GM21786 (cell line): ENCODE measurements around the gene HLA-DPB1.
"Not testable (repeated sequence)": the region's sequence is repeated elsewhere in the genome, so short reads cannot be mapped to it uniquely, and the experiment has no call there.

Experiments used
- ATAC-seq: cut with Tn5 transposase; IDR thresholded peaks from one replicate; pipeline ENCODE4 v1.9.1; 2021; ENCODE audit not compliant: unreplicated experiment

The HLA-DPB1 gene

DNA sequence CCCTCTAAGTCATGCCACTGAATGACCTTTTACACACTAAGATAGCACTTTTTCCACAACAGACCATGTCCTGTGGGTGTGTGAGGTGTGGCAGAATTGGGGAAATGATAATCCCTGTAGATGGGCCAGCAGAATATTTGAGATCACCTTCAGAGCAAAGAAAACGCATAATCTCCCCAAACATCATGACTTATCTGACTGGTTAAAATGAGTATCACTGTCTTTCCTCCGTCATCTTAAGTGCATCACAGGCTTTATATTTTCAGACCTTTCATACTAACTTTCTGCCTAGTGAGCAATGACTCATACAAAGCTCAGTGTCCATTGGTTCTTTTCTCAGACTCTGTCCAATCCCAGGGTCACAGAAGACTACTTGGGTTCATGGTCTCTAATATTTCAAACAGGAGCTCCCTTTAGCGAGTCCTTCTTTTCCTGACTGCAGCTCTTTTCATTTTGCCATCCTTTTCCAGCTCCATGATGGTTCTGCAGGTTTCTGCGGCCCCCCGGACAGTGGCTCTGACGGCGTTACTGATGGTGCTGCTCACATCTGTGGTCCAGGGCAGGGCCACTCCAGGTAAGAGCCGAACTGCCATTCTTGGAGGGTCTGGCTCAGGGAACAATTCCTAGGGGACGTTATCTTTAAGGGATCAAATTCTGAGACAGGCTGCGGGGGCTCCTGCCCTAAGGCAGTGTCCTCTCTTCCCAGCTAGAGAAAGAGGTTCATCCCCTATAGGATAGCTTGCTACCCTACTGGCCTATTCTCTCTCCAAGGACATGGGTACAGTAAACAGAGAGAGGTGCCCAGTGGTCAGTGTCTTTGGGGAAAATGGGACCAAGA is at the start of gene HLA-DPB1:
HLA-DPB1 (plus strand) TSS at position 423 of the 838 bp plus-strand sequence; CDS start at position 475, 52 bp downstream.
- peak; percentile 77 for ATAC-seq

DNA sequence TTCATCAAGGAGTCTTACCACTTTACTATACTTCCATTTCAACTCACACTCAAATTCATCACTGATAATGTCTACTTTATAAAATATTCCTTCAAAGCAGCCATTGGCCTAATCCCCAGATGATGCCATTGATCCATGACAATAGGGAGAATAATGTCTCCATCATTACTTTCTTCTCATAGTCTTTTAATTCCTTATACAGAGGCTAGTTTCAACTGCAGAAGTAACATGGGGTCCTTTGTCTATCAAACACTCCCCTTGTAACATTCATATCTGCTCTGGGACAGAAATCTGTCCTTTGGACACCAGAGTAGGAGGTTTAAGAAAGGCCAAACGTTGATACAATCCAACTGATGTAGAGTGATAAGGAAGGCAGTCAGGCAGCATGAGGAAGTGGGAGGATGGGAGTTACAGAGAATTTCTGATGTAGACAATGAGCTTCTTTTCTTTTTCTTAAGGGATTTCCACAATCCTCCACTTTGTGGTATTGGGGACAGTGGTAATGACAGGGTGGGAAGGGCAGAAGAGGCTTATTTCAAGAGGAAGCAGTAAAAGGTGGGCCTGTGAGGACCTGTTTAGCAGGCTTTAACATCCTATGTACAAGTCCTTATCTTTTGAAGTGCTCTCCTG is 47.5 kb upstream of the HLA-DPB1 start:
- ATAC-seq, result no peak

DNA sequence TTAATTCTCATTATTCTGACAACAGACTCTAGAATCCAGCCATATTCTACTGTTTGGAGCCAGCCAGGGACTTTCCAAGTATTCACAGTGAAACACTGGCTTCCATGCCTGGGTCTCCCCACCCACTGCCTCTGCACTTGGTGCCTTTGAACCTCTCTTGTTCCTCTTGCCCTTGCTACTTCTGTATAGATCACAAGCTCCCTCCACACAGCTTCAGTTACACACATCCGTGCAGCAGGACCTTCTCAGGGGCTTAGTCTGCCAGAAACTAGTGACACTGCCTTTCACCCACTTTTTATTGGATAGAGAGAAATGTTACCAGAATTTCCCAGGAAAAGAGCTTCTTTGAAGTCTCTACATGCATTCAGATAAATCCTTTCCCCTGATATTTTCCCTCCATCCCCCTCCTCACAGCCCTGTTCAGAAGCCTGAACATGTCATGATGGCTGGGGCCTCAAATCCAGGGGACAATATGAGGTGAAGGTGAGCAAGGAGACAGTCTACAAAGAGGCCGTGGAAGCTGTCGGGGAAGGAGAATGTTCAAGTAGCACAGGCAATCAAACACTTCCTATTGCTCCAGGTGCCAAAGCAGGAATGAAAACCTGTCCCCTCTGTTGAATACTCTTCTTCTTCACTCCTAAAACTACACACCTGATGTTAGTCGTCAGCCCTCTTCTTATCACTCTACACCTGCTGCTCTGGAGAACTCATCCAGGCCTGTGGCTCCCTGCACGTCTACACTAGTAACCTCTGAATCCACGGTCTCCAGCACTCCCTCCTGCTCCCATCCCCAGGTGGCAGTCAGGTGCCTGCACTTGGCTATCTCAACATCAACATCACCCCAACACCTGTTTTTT is 46.2 kb upstream of the HLA-DPB1 start:
- peak; percentile 71 for ATAC-seq

DNA sequence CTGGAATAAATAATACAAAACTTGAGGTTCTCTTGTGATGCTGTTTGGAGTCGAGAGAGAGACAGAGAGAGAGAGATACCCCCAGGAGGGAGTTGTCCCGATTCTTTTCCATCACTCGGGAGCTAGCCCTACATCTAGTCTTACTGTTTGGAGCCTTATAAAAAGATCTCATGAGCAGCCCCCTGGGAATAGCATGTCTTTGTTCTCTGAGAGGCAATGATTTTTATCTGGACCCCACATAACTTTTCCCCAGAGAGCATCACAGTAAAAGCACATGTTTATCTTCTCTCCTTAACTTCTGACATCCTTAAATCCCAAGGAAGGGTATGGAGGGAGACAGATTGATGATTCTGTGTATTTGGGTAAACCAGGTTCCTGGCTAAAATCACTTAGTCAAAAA is 45.5 kb upstream of the HLA-DPB1 start:
- no peak for ATAC-seq

DNA sequence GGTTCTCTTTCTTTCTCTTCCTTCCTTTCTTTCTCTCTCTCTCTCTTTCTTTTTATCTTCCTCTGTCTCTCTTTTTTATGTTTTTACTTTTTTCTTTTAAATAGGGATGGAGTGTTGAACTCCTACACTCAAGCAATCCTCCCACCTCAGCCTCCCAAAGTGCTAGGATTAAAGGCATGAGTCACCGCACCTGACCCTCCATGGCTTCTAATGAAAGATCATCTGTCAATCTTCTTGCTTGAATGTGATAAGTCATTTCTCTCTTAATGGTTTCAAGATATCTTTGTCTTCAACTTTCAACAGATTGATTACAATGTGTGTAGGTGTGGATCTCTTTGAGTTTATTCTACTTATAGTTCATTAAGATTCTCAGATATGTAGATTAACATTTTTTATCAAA is 41.2 kb upstream of the HLA-DPB1 start:
- no peak for ATAC-seq

DNA sequence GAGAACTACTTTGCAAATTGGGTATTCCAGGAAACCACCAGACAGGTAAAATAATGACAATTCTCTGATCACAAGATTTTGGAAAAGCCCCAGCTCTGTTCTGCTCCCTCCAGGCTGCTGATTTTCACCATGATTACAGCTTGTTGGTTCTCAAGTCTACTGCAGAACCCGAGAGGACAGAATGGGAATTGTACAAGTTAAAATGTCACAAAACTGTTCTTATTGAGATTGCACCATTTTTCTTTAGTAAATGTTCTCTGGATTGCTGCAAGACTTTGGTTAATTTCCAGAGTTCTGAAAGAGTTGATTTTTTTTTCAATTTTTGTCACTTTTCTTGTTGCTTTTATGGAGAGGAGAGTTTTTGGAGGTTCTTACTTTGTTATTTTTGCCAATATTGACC is 39.3 kb upstream of the HLA-DPB1 start:
- no peak for ATAC-seq

DNA sequence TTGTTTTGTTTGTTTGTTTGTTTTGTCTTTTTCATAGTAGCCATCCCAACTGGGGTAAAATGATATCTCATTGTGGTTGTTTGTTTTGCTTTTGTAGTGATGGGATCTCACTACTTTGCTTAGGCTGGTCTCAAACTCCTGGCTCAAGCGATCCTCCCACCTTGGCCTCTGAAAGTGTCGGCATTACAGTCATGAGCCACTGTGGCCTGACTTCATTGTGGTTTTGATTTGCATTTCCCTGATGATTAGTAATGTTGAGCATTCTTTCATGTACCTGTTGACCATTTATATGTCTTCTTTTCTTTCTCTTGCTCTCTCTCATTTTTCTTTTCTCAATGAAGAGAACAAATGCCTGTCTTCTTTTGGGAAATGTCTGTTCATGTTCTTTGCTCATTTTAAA is 35.6 kb upstream of the HLA-DPB1 start:
- ATAC-seq, result no peak

DNA sequence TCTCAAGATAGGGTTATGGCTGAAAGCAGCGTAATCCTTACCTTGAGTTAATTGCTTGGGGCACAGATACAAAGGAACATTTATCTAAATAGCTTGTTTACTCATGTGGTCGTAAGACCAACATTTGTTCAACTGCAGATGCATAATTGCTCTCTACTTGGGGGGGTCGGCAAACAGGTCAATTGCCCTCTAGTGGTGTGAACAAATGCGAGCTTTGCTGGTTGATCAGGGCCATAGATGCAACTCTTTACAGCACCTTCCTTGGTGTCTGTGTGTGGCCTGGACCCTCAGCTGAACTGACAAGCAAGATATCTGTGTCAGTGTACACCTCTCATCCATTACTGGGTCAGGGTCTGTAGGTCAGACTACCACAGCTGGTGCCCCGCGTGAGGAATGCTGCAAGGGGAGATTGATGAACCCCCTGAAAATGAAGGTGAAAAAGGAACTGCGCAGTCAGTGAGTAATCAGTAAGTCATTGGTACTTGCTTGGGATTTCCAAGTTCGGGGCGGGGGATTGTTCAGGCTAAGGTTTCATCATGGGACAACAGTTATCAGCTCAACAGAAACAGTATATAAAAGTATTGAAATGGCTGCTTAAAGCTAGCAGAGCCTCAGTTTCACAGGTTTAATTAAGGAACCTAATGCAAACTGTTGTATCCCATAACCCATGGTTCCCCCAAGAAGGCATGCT is 26.3 kb upstream of the HLA-DPB1 start:
- ATAC-seq, result no peak

DNA sequence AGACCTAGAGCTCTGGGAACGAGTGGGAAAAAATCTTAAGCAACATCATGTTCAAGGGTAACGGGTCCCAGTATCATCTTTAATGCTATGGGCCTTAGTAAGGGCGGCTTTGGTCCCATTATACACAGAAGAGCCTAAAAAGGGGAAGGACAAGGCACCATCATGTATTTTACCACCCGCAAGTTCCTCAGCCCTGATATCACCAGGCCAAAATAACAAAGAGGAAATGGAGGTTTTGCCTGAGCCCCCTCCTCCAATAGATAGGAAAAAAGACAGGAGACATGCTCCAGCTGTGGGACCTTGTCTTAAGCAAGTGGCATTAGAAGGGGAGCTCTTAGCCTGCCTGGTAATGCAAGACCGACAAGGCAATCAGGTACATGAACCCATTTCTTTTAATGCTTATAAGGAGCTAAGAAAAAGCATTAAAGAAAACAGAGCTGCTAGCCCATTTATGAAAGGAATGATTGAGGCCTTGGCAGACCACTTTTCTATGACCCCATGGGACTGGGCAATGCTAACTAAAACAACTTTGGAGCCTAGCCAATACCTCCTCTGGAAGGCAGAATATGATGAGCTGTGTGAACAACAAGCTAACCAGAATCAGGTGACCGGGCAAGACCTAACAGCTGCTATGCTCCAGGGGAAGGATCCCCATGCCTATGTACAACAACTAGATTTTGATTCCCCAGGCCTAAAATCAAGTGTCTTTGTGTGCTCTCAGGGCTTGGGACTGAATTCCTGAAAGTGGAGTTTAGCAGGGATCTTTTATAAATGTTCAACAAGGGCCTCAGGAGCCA is 25.6 kb upstream of the HLA-DPB1 start:
- no peak for ATAC-seq

DNA sequence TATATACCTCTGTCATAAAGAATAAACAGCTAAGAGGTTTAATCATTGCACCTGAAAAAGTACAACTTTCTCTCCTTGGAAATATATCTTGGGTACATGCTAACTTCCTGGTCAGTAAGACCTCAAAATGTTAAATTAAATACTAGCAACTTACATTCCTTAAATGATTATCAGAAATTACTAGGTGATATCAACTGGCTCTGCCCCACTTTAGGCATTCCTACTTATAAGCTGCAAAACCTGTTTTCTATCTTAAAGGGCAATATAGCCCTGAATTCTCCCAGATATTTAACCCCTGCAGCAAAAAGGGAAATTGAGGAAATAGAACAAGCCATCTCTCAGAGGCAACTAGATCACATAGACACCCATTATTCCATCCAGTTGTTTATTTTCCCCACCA is 23.2 kb upstream of the HLA-DPB1 start:
- no peak for ATAC-seq

DNA sequence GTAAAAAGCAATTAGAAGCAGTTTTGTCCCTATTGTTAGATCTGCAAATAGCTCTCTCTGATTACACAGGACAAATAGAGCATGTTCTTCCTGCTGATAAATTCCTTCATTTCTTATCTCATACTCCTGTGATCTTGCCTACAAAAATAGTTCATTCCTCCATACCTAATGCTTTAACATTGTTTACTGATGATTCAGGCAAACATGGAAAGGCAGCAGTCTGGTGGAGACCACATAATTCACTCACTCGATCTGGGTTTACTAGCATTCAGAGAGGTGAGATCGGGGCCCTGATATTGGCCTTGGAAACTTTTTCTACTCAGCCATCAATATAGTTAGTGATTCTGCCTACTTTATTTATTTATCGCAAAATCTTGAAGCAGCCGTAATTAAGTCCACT is 22.6 kb upstream of the HLA-DPB1 start:
- no peak for ATAC-seq

DNA sequence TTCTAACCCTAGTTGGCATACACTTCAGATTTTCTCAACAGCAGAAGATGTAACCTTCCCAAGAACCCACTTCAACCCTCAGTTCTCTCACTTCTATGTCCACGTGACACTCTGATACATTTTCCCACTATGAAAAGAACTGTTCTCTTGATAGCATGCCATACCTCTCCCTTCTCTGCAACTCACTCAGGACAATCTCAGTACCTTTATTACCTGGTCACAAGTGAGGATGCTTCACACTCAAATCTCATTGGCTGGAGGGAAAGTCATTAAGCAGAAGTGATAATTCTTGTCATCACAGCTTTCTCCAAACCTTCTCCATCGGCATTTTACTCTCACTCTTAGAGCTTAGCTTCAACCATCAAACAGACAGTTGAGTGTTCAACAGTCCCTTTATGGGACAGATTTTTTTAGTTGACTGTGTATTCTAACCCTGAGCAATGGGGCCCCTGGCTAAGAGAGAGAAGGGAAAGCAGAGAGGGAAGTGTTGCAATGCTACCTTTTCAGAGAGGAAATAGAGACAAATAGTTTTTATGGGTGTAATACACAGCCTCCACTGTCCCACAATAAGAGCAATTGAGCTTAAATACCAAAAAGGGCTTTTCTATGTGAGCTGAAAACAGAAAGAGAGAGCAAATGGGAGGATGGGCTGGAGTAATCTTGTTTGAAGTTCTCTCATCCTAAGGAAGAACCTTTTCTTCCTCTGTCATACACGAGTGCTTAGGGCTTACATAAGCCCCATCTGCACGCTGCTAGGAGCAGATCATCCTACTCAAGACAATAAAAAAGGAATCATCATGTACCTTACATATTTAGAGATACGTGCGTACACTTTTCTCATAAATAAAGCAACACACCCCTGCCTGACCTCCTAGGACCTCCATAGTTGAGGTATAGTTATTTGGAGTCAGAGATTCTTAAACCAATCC is 18.3 kb upstream of the HLA-DPB1 start:
- ATAC-seq, result no peak

DNA sequence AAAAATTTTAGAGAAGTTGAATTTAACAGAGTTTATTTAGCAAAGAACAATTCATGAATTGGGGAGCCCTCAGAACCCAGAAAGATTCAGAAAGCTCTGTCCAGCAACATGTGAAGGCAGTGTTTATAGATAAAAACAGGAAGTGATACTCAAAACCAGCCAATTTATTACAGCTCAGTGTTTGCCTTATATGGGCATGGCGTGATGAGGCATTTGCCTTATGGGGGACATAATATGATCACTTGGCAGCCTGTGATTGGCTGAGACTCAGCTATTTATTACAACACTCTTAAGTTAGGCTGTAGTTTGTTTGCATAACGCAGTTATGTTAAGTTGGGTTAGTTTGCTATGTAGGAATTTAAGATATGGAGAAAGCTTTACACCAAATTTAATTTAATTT is 13.8 kb upstream of the HLA-DPB1 start:
- ATAC-seq, result peak; percentile 47

DNA sequence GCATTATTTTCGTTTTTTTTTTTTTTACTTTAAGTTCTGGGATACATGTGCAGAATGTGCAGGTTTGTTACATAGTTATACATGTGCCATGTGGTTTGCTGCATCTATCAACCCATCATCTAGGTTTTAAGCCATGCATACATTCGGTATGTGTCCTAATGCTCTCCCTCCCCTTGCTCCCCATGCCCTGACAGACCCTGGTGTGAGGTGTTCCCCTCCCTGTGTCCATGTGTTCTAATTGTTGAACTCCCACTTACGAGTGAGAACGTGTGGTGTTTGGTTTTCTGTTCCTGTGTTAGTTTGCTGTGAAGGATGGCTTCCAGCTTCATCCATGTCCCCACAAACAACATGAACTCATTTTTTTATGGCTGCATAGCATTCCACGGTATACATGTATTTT is 12.4 kb upstream of the HLA-DPB1 start:
- ATAC-seq, result not testable (repeated sequence)

DNA sequence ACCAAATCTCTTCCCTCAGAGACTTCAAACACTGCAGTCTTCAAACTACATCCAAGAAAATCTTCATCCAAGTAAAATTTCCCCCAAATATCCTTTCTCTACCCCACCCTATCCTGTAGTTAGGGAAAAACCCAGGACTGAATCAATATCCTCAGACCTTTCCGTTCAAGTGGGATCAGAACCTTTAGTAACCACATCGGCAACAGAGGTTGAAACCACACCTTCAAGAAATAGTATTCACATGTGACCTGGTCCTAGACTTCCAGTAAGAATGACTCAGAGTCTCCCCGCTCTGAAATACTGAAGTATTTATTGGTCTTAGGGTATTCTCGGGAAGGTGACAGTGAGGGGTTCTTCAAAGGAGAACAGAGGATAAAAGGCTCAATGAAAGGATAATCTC is 11.1 kb upstream of the HLA-DPB1 start:
- no peak for ATAC-seq

DNA sequence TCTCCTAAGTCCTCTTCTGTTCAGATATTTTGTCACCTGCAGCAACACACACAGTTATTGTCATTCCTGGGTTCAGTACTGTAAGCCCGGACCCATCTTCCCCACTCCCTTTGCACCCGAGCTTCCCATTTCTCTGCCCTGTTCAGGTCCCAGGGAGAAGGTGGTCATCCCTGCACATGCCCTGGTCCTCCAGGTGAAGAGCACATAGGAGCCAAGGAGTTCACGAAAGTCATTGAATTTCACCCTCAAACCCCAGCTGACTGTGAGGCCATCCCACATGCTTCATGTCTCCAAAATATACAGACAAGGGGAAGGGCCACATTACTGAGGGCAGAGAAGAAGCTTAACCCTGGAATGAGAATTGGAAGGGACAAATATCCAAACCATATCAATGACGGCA is 10.5 kb upstream of the HLA-DPB1 start:
- ATAC-seq, result no peak

DNA sequence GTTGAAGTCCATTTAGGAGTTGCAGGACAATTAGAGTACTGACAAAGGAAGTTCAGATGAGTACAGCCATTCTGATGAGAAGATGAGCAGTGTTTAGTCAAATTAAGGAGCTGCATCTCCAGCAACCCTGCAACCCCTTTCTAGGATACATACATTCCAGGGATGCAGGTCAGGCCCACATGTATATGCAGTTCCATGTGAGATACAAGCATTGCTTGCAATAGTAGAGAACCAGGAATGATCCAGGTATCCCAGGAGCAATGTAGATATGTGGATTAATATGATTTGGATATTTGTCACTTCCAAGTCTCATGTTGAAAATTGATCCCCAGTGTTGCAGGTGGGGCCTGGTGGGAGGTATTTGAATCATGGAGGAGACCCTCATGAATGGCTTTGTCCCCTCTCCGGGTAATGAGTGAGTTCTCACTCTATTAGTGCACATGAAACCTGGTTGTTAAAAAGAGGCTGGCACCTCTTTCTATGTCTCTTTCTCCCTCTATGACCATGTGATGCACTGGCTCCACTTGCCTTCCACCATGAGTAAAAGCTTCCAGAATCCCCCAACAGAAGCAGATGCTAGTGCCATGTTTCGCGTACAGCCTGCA is 8.8 kb upstream of the HLA-DPB1 start:
- ATAC-seq, result no peak

DNA sequence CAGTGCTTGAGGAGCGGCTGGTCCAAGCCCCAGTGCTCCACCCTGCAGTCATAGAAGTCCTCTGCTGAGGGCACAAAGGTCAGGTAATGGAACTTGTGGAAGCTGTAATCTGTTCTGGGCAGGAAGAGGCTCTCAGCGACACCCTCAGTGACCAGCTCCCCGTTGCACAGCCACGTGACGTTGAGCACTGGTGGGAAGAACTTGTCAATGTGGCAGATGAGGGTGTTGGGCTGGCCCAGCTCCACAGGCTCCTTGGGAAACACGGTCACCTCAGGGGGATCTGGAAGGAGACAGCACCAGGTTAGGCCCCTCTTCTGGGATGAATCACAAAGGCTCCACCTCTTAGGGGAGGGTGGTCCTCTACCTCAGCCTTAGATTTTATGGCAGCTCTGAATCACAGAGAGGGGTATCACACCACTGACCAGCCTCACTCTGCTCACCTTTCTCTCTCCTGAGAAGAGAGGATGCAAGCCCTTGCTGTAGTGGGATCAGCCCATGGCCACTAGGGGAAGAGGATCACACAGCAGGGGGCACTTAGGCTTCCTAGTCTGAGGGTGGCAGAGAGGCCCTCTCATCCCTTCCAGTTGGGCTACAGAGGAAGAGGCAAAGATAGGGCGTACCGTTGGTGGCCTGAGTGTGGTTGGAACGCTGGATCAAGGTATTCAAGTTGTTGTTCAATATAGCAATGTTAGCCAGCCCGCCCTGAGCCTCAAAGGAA is 6.6 kb upstream of the HLA-DPB1 start:
- ATAC-seq, result no peak
